HG03108 (cell line): ENCODE data around the gene NFE2L1.

Experiments
- ATAC-seq: cut with Tn5 transposase; IDR thresholded peaks from one replicate; pipeline ENCODE4 v1.9.1; 2021; ENCODE audit warnings: moderate library complexity; ENCODE audit not compliant: unreplicated experiment

NFE2L1 gene

DNA sequence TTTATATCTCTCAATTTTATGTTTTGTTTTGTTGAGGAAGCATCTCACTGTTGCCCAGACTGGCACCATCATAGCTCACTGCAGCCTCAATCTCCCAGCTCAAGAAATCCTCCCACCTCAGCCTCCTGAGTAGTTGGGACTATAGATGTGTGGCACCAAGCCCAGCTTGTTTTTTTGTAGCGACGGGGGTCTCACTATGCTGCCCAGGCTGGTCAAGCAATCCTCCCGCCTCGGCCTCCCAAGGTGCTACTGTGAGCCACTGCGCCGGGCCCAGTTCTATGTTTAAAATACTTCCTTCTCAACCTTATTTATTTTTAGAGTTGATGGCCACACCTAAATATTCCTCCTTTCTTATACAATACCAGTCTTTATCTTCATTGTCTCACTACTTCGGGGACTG is 1.9 kb upstream of the NFE2L1 start:
- ATAC-seq: no peak

DNA sequence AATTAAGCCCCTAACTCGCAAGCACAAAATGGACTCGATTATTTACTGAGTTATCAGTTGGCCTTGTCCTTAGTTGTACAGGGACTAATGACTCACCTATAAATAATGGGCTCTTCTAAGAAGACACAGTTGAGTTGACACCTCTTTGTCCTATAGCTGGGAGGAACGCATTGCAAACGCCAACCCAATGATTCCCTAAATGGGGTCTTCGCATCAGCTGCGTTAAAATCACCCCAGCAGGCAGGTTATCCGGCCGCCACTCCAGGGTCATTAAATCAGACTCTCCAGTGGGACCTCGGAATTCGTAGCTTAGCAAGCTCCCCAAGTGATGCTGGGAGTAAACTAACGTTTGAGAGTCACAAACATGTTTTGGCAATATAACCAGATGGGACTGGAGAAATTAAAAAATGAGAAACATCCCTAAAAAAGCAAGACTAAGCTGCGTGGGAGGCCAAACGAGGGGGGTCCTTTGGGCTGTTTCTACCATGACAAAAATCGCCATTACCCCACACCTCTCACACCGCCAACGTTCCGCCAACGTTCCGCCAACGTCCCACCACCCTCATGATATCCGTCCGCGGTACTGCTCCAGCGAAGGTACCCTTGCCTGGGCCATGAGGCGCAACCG is 932 bp upstream of the NFE2L1 start:
- no peak for ATAC-seq

DNA sequence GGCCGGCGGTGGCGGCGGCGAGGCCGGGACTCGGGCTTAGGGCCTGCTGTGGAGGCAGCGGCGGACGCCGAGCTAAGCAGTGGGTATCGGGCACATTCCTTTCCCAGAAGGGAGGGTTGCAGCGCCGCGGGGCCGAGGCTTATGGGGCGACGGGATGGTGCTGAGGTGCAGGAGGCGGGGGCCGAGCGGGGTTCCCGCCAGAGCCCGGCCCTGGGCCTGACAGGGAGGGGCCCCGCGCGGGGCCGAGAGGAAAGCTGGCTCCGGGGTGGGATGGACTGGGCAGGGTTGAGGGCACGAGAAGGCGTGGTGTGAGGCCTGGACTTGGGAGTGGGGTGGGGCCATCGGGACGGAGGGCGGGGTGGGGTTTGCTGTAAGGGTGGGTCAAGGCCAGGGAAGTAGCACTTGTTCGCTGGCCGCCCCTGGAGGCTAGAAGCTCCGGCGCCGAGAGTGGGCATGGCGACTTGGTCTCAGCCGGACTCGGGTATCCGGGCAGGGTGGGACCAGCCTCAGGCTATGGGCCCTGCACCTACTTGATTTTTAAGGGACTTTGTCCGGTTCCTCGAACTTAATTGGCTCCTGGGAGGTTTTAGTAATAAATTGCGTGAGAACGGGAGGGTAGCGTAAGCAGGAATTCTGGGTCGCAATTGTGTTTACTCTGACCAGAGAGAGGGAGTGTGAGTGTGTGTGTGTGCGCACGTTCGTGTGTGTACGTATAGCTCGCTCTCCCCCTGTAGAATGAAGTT is 396 bp downstream of the NFE2L1 start:
- ATAC-seq: peak; percentile 23

DNA sequence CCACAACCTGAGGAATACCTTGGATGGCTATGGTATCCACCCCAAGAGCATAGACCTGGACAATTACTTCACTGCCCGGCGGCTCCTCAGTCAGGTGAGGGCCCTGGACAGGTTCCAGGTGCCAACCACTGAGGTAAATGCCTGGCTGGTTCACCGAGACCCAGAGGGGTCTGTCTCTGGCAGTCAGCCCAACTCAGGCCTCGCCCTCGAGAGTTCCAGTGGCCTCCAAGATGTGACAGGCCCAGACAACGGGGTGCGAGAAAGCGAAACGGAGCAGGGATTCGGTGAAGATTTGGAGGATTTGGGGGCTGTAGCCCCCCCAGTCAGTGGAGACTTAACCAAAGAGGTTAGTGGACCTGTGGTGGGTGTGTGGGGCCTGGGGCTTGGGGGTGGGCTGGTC is 3.1 kb downstream of the NFE2L1 start:
- no peak for ATAC-seq

DNA sequence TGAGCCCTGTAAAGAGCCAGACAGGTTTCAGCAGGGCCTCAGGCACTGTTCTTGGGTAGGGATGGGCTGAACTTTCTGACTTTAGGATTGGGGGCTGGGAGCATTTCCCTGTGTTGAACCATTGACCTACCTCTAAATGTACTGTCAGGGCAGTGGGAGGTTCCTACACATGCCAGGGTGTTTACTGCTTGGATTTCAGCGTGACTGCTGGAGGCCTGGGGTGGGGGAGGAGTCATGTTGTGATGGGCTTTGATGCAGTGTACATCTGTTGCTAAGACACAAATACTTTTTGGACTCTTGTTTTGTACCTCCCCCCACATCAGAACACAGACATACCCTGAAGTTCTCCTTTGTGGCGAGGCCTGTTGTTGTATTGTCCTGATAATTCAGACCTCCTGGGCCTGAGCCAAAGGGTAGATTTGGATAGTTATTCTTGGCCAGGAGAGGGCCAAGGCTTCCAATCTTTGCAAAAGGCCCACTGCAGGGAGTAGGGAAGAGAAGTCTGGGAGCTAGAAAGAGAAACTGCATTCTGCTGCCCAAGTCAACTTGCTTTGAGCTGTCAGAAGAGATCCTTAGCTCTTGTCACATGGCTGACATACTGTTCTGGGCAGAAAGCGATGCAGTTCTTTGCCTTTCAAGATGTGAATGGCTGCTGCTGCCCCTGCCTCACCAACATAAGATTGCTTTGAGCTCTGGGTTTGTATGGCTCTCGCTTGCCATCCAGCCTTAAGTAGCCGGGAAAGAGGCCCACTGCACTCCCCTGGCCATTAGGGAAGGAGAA is 3.7 kb downstream of the NFE2L1 start:
- no peak for ATAC-seq

GRCh38 chr17:48052956-48053757 is 5.0 kb downstream of the NFE2L1 start:
- ATAC-seq: no peak

DNA sequence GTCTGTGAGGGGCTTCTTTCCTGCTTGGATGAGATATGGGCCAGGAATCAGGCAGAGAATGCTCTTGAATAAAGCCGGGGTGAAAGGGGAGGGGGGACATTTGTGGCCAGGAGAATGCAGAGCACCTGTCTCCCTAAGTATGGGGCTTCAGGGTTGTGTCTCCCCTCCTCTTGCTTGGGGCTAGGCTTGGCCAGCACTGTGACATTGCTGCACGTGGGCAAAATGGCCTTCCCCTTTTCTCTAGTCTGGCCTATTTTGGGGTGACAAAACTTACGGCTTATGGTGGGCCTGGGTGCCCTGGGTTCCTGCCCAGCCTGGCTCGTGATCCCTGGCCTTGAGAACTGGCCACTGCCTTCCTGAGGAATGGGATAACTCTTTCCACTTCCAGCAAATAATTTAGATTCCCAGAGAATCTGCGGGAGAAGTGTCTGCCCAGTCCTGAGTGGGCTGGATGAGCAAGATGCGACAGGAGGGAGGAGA is 5.6 kb downstream of the NFE2L1 start:
- no peak for ATAC-seq

DNA sequence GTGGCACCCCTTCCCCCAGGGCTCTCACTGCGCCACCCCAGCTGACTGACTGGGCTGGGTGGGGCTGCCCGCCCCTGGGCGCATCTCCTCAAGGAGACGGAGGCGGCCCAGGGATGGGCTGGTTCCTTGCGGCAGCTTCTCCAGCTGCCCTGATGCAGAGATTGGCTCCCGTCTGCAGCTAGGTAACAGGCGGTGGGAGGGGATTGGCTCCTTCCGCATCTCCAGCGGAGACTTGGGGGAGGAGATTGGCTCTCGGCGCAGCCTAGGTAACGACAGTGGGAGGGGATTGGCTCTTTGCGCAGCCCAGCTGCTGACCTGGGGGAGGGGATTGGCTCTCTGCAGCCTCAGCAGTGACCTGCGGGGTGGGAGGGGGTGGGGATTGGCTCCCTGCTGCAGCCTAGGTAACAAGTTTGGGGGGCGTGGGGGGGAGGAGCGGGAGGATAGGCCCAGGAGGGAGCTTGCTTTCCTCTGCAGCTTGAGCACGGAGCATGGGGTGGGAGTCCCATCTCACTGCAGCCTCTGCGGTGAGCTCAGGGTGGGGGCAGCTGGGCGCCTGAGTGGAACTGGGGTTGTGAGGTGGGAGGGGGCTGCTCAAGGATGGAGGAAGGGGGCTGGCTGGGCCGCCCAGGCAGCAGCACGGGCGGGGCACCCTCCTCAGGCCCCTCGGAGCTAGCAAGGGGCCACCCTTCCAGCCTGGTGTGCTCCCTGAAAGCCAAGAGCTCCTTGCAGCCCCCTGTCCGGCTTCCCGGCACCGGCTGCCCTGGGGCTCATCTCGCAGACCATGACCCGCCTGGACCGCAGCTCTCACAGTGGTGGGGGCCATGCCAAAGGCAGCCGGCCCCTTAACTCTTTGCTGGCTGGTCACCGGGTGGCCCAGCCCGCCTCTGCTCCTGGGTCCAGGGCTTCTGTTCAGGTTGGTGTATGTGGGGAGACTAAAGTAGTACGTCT is 6.4 kb downstream of the NFE2L1 start:
- no peak for ATAC-seq

DNA sequence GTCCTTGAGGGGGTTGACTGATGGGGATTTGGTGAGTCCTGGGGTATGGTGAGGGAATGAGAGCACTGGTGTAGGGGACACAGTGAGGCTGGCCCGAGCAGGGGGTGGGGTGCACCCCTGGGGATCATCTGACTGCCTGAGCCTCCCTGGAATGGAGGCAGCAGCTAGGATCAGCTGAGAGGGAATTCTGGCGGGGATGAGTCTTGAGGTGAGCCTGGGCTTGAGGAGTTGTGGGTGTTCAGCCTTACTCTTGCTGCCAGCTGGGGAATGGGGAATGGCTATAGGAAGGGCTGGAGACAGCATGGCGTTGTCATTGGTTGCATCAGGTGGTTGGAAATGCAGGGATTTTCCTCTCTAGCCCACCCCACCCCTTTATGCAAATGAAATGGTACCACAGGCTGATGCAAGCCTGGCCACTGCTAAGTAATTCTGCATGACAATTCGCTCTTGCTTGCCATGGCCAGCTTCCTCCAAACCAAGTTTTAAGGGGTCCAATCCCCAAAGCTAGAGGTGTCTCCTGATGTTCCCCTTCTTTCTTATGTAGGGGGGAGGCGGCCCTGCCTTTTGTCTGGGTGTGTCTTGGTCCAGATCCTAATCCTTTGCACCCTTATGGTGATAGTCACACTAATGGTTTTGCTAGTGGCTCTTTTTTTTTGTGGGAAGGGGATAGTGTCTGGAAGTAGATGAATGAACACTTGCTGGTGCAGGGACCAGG is 7.5 kb downstream of the NFE2L1 start:
- ATAC-seq: peak; percentile 44

- ATAC-seq: no peak
Measured at GRCh38 chr17:48056246-48056745, 8.1 kb downstream of the NFE2L1 start.

DNA sequence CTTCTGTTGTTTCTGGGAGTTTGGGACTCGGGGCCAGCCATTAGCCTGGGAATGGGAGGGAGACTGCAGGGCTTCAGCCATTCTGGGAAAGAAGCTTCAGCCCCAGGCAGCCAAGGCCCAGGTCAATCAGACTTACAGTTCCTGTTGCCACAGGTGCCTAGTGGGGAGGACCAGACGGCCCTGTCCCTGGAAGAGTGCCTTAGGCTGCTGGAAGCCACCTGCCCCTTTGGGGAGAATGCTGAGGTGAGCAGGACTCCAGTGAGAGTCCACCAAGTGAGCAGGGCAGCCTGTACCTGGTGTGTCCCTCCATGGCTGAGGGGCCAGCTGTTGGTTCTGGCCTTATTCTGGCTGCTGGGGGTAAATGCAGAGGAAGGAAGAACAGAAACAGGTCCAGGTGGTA is 8.7 kb downstream of the NFE2L1 start:
- no peak for ATAC-seq

DNA sequence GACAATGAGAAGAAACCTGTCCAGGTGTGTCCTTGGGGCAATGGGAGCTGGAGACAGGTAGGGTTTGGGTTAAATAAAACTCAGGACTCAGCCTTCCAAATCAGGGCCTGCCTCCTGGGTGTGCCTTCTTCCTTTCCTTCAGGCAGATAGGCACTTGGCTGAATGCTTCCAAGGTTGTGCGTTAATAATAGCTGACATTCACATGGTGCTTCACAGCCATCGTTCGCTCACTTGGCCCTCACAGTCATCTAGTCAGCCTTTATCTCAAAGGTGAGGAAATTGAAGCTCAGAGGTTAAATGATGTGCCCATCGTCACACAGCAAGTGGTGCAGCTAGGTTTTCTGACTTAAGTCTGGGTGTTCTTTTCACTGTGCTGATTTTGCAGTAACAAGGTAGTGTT is 9.5 kb downstream of the NFE2L1 start:
- ATAC-seq: no peak

GRCh38 chr17:48058393-48059124 is 10.4 kb downstream of the NFE2L1 start:
- ATAC-seq: no peak

GRCh38 chr17:48059125-48059668 is 11.0 kb downstream of the NFE2L1 start:
- no peak for ATAC-seq

- ATAC-seq: no peak
Measured at GRCh38 chr17:48060249-48060648, 12.1 kb downstream of the NFE2L1 start.

- no peak for ATAC-seq
Measured at GRCh38 chr17:48062273-48062672, 14.1 kb downstream of the NFE2L1 start.

DNA sequence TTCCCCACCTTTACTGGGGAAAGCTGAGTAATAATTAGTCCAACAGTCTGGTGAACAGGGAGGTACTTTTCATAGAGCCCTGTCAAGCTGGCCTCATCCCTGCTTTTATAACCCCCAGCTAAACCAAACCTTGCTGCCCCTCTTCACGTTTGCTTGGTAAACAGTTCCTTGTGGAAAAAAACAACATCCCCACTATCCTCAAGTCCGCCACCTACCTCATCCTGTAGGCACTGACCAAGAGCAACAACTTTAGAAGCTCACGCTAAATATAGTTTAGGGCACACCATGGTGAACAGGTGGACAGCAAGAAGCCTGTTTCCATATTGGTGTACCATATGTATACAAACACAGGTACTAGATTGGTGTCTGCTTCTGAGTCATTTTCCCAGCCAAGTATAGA is 16.5 kb downstream of the NFE2L1 start:
- ATAC-seq: no peak

GRCh38 chr17:48066192-48066591 is 18.0 kb downstream of the NFE2L1 start:
- no peak for ATAC-seq
